Fibroblast of skin of scalp (primary cell): ENCODE measurements around the gene MFF.

Experiments
- DNase-seq: peaks from one replicate; pipeline ENCODE4 v3.0.0-alpha.2; 2013

The MFF gene

GRCh38 chr2:227337442-227337841 lies 12.4 kb downstream of the MFF start:
- no peak for DNase-seq

GRCh38 chr2:227339098-227339599 lies 14.1 kb downstream of the MFF start:
- DNase-seq, result no peak

GRCh38 chr2:227340106-227340505 lies 15.1 kb downstream of the MFF start:
- DNase-seq, result no peak

- no peak for DNase-seq
These were observed 16.5 kb downstream of the MFF start for GRCh38 chr2:227341553-227341952.

GRCh38 chr2:227344231-227344630 lies 19.2 kb downstream of the MFF start:
- DNase-seq, result no peak

GRCh38 chr2:227347117-227347516 lies 22.1 kb downstream of the MFF start:
- no peak for DNase-seq

GRCh38 chr2:227348324-227348723 lies 23.3 kb downstream of the MFF start:
- DNase-seq, result no peak

GRCh38 chr2:227349989-227350612 lies 25.1 kb downstream of the MFF start:
- DNase-seq, result no peak

- no peak for DNase-seq
These were observed 26.6 kb downstream of the MFF start for GRCh38 chr2:227351639-227352038.

GRCh38 chr2:227360351-227360750 lies 35.3 kb downstream of the MFF start:
- no peak for DNase-seq

GRCh38 chr2:227363756-227364155 lies 38.7 kb downstream of the MFF start:
- no peak for DNase-seq

- peak; percentile 58 for DNase-seq
These were observed 39.7 kb downstream of the MFF start for GRCh38 chr2:227364585-227365263.

- DNase-seq, result no peak
These were observed 40.8 kb downstream of the MFF start for GRCh38 chr2:227365833-227366232.

GRCh38 chr2:227366769-227367426 lies 41.8 kb downstream of the MFF start:
- peak; percentile 78 for DNase-seq

- DNase-seq, result no peak
These were observed 42.4 kb downstream of the MFF start for GRCh38 chr2:227367427-227367795.

- no peak for DNase-seq
These were observed 43.5 kb downstream of the MFF start for GRCh38 chr2:227368574-227368973.

- DNase-seq, result no peak
These were observed 45.0 kb downstream of the MFF start for GRCh38 chr2:227370092-227370491.

- DNase-seq, result peak; percentile 56
These were observed 45.8 kb downstream of the MFF start for GRCh38 chr2:227370791-227371312.

GRCh38 chr2:227373389-227373788 lies 48.3 kb downstream of the MFF start:
- no peak for DNase-seq

- peak; percentile 41 for DNase-seq
These were observed 49.1 kb downstream of the MFF start for GRCh38 chr2:227374158-227374557.

GRCh38 chr2:227376656-227377396 lies 51.8 kb downstream of the MFF start:
- DNase-seq, result peak; percentile 32

GRCh38 chr2:227377467-227378351 lies 52.7 kb downstream of the MFF start:
- DNase-seq, result no peak
